Lower leg skin (tissue), 3 donors: ENCODE data around the gene LTBP3.

ENCODE experiments used
- POLR2A ChIP-seq, 2 donors: fragments of 450-650 bp; IDR thresholded peaks; one replicate each; pipeline ENCODE4 v1.6.1; 2016 to 2017; ENCODE audit warnings: antibody characterized with exemption in 2 of 2, mild to moderate bottlenecking in 1 of 2, moderate library complexity in 1 of 2
- TF ChIP-seq, protein P1 (sequence below), 3 donors: fragments of 450-650 bp; IDR thresholded peaks; one replicate each; pipeline ENCODE4 v1.5.1; 2016; ENCODE audit warnings: antibody characterized with exemption in 3 of 3, mild to moderate bottlenecking in 3 of 3, moderate library complexity in 2 of 3

DNA sequence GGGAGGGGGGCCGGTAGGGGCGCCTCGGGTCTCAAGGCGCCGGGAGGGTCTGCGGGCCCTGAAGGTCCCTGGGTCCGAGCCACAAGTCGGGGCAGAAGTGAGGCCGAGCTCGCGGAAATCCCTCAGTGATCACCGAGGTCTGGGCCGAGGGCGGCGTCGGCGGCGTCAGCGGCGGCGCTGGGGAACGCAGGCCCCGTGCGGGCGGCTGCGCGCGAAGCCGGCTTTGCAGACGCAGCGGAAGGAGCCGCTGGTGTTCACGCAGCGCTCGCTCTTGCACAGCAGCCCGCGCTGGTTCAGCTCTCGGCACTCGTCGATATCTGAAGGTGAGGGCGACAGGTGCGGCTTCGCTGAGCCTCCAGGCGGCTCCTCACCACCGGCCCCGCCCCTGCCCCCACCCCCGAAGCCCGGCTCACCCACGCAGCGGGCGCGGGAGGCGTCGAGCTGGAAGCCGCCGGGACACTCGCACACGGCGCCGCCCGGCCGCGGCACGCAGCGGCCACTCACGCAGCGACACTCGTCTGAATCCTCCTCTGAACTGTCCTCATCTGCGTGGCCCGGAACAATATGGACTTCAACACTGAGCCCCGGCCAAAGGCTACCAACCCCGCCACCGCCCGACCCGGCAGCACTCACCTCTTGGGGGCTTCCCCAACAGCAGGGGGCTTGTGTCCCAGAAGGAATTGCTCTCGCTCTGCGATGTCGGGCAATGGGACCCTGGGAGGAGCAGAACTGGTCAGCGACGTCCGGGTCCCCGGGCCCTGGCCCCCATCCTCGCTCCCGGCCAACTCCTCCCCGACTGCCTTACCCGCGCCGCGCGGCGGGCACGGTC, 19.0 kb downstream of the LTBP3 start:
- TF ChIP-seq, protein P1, sequence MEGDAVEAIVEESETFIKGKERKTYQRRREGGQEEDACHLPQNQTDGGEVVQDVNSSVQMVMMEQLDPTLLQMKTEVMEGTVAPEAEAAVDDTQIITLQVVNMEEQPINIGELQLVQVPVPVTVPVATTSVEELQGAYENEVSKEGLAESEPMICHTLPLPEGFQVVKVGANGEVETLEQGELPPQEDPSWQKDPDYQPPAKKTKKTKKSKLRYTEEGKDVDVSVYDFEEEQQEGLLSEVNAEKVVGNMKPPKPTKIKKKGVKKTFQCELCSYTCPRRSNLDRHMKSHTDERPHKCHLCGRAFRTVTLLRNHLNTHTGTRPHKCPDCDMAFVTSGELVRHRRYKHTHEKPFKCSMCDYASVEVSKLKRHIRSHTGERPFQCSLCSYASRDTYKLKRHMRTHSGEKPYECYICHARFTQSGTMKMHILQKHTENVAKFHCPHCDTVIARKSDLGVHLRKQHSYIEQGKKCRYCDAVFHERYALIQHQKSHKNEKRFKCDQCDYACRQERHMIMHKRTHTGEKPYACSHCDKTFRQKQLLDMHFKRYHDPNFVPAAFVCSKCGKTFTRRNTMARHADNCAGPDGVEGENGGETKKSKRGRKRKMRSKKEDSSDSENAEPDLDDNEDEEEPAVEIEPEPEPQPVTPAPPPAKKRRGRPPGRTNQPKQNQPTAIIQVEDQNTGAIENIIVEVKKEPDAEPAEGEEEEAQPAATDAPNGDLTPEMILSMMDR (IDR thresholded peaks at IDR 0.05): no peak
- no peak for TF ChIP-seq POLR2A (IDR thresholded peaks at IDR 0.05)
